GM18870 (cell line): ENCODE data around the gene DEAF1.
"Not testable (repeated sequence)": the region's sequence is repeated elsewhere in the genome, so short reads cannot be mapped to it uniquely, and the experiment has no call there.

Source experiments
- ATAC-seq: cut with Tn5 transposase; IDR thresholded peaks from one replicate; pipeline ENCODE4 v1.9.1; 2021; ENCODE audit warnings: moderate library complexity; ENCODE audit not compliant: unreplicated experiment

Gene DEAF1

GRCh38 chr11:653136-653535 lies 41.9 kb downstream of the DEAF1 start:
- ATAC-seq, result not testable (repeated sequence)

DNA sequence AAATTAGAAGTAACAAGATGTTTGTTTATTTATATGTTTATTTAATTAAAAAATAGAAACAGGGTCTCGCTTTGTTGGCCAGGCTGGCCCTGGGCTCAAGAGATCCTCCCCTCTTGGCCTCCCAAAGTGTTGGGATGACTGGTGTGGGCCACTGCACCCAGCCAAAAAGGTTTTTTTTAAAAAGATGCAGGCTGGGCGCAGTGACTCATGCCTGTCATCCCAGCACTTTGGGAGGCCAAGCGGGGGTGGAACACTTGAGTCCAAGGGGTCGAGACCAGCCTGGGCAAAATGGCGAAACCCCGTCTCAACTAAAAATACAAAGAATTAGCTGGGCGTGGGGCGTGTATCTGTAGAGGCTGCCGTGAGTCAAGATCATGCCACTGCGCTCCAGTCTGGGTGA lies 44.5 kb downstream of the DEAF1 start:
- no peak for ATAC-seq

- not testable (repeated sequence) for ATAC-seq
Observed at GRCh38 chr11:647672-648158, 47.3 kb downstream of the DEAF1 start.

DNA sequence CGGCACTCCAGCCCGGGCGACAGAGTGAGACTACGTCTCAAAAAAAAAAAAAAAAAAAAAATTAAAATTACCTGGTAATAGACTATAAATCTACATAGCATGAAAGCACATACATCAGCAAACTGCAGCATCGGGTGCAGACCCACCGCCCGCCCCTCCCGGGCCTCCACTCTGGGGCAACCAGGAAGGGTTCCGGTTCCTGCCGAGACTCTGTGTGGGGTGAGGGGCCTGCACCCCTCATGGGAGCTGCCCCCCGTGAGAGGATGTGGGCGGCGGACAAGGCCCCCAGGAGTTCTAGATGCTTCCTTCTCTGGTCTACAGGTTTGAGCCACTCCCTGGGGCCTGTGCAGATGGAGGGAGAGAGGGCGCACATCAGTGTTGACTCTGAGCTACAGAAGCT lies 48.8 kb downstream of the DEAF1 start:
- no peak for ATAC-seq

DNA sequence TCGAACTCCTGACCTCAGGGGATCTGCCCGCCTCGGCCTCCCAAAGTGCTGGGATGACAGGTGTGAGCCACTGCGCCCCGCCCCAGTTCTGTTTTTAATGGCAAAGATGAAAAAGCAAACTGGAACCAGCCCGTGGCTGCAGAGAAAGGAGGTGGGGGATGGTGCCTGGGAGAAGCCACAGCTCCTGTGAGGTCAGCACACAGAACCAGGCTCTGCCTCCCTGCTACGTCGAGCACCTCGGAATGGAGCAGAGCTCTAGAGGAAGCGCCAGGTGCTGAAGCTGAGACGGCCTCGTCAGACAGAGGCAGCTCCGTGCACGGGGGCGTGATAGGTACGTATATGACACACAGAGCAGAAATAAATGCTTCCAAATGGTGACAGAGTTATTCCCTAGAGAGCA lies 49.5 kb downstream of the DEAF1 start:
- ATAC-seq, result no peak

DNA sequence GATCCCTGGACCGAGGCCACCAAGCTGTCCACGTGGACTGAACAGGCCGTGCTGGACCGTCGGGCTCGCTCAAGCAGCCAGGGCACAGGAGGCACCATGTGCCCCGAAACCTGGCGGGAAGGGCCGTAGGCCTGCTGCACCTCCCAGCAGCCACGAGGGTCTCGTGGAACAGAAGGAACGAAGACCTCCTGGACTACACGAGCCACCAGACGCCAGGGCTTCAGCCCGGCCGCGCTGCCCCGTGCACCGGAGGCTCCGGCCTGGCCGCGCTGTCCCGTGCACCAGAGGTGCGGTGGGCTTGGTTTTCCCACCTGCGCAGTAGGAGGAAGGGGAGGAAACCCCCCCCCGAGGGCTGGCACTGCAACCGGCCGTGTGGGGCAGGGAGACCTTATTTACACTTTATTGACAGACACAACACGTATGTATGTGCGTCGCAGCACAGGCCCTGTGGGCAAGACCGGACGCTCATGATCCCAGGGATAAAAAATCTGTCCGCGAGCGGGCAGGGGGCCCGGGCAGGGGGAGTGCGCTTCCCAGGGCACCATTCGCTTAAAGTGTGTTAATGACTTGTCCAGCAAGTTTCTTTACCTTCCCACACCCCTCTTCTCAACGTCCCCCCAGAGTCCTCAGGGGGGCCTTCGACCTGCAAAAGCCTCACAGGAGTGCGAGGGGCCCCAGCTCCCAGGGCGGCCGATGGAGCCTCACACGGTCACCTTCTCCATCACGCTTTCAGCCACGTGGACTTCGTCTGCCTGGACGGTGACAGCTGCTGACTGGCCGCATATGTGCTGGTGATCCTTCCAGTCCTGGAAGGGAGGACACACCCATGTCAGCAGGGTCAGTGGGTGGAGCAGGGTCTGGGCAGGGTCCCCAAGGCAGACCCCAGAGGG lies 50.9 kb downstream of the DEAF1 start:
- no peak for ATAC-seq

- ATAC-seq, result no peak
Observed at GRCh38 chr11:643366-643765, 51.7 kb downstream of the DEAF1 start.

- ATAC-seq, result no peak
Observed at GRCh38 chr11:641806-642370, 53.1 kb downstream of the DEAF1 start.

GRCh38 chr11:640021-640706 lies 54.9 kb downstream of the DEAF1 start:
- no peak for ATAC-seq

- ATAC-seq, result no peak
Observed at GRCh38 chr11:639332-639955, 55.6 kb downstream of the DEAF1 start.

GRCh38 chr11:638631-639331 lies 56.2 kb downstream of the DEAF1 start:
- ATAC-seq, result no peak

GRCh38 chr11:637593-638521 lies 57.2 kb downstream of the DEAF1 start:
- ATAC-seq, result no peak

- ATAC-seq, result no peak
Observed at GRCh38 chr11:637333-637592, 57.8 kb downstream of the DEAF1 start.

GRCh38 chr11:636511-637332 lies 58.3 kb downstream of the DEAF1 start, which contains the start of gene DRD4:
TSS of gene DRD4 (plus strand) at chr11:637269. CDS start at chr11:637305, 36 bp downstream.
- no peak for ATAC-seq

DNA sequence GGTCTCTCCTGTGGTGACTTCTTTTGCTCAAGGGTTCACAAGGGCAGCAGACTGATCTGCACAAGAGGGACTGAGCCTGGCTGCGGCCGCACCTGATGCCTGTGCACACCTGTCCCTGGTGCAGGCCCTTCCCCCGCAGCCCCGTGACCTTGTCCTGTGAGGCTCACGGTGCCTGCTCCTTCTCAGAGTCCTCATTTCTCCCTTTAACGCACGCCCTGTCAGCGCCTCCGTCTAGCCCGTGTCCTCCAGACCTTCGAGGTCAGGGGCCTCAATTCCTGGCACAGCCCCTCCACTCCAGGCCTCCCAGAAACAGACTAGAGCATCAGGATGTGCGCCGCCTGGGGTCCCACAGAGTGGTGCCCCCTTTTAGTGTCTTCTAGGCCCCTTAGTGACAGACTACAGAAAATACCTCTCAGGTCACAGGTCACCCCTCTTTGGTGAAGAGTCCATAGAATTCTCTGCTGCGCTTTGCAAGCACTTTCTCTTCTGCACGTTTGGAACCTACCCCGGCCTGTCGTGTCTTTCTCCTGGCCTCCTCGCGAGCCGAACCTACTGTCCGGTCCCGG lies 59.0 kb downstream of the DEAF1 start:
- no peak for ATAC-seq

DNA sequence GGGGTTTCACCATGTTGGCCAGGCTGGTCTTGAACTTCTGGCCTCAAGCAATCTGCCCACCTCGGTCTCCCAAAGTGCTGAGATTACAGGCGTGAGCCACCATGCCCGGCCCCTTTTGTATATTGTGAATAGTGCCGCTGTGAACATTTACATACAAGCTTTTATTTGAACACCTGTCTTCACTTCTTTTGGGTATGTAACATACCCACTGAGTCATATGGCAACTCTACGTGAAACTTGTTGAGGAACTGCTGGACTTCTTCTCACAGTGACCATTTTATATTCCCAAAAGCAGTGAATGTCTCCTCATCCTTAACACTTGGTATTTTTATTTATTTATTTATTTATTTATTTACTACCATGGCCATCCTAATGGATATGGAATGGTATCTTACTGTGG lies 64.2 kb downstream of the DEAF1 start:
- no peak for ATAC-seq

DNA sequence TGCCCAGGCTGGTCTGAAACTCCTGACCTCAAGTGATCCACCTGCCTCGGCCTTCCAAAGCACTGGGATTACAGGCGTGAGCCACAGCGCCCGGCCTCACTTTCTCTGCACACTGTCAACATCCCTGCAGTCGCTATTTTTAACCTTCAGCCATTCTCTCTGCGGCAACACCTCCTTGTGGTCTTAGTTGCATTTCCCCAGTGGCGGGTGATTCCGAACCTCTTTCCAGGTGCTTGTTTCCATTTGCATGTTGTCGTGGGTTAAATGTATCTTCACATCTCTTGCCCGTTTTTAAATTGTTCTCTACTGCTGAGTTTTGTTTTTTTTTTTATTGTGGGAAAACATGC lies 65.8 kb downstream of the DEAF1 start:
- ATAC-seq, result no peak

GRCh38 chr11:628056-628455 lies 67.0 kb downstream of the DEAF1 start:
- no peak for ATAC-seq

DNA sequence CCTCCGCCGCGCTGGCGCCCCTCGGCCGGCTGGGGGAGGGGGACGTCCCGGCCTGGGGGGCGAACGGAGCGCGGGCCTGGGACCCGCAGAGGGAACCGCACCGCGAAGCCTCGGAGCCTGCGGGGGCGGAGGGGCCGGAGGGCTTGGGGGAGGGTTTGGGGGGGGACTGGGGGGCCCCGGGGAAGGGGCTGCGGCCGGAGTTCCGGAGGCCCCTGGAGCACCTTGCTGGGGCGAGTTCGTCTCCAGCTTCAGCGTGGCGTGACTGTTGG lies 67.8 kb downstream of the DEAF1 start:
- ATAC-seq, result no peak
